Keratinocyte (primary cell): Measurements from ENCODE around the gene KLHL15.

Source experiments
- EZH2 ChIP-seq: IDR thresholded peaks from one replicate; pipeline ENCODE4 v1.6.1; 2012; ENCODE audit warnings: inconsistent platforms, mild to moderate bottlenecking, low read length, moderate library complexity
- TF ChIP-seq, protein P1 (sequence below), 3 experiments: IDR thresholded peaks in 1 of 3; conservative IDR thresholded peaks in 1 of 3; optimal IDR thresholded peaks in 1 of 3; 2 replicates in 2 of 3; 3 replicates in 1 of 3; pipeline versions ENCODE3 to v1.5.1; 2011; ENCODE audit warnings: low read length in 3 of 3, mild to moderate bottlenecking in 3 of 3, moderate library complexity in 2 of 3, control low read depth in 1 of 3, inconsistent platforms in 1 of 3; ENCODE audit not compliant: insufficient read depth in 2 of 3; ENCODE audit errors: extremely low read depth in 1 of 3

DNA sequence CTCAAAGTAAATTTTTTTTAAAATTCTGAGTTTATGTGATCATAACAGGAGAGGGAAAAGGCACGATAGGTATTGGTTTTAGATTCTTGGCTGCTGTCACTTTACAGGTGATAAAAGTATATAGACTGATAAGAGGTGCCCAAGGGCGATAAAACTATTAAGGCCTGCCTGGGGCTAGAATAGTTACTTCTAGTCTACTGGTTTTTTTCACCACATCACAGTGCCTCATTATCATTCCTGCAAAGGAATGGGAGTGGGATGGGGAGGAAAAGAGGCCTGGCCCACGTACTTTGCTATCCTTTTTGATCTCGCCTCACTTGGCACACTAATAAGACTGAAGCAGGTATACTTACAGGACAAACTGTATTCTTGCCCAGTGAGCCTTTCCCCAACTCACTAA is 72.6 kb downstream of the KLHL15 start:
- TF ChIP-seq, protein P1, sequence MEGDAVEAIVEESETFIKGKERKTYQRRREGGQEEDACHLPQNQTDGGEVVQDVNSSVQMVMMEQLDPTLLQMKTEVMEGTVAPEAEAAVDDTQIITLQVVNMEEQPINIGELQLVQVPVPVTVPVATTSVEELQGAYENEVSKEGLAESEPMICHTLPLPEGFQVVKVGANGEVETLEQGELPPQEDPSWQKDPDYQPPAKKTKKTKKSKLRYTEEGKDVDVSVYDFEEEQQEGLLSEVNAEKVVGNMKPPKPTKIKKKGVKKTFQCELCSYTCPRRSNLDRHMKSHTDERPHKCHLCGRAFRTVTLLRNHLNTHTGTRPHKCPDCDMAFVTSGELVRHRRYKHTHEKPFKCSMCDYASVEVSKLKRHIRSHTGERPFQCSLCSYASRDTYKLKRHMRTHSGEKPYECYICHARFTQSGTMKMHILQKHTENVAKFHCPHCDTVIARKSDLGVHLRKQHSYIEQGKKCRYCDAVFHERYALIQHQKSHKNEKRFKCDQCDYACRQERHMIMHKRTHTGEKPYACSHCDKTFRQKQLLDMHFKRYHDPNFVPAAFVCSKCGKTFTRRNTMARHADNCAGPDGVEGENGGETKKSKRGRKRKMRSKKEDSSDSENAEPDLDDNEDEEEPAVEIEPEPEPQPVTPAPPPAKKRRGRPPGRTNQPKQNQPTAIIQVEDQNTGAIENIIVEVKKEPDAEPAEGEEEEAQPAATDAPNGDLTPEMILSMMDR (optimal IDR thresholded peaks at IDR 0.05 in 1 of 3, IDR thresholded peaks at IDR 0.05 in 1 of 3, conservative IDR thresholded peaks at IDR 0.05 in 1 of 3; ENCODE audit: extremely low read depth in 1 of 3, insufficient read depth in 2 of 3, low read length in 3 of 3) = no peak
- TF ChIP-seq EZH2 = no peak
